ENCODE data around the gene UBTD1. TPM values are rescaled to one million over a fixed set of nuclear protein-coding genes. Genes with fewer than 3 reads are reported as not detected.

The UBTD1 gene
- total and polyA plus RNA-seq, 8 donors, result 16.6 to 41.0 (median 20.6) TPM

DNA sequence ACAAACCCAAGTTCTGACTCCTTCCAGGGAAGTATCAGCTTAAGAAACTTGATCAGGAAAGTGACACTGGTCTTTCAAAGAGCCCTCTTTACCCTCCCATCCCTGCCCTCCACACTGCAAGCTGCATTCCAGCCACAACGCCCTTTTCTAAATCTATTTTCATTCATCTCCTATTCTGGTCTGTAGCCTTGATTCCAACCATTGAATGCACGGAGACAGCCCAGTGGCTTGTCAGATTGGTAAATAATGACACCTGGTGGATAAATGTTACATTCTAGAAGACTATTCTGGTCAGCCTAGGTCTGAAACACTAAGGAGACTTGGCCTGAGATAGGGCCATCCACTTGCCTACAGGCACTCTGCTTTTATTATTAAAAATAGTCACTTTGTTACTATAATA is 113.7 kb downstream of the UBTD1 start:
- Histone ChIP-seq H3K9me3 (no peaks in the 10 kb centered on the region), H3K27ac (no peak overlapping the region), H3K36me3 (no peaks in the 10 kb centered on the region), H3K4me1 (no peaks in the 10 kb centered on the region), H3K27me3 (no peaks in the 10 kb centered on the region), H3K4me3 (no peak overlapping the region)
- intact Hi-C loops (cut with DNase I), result no loop called here
- peak; percentile 21 to 38 for TF ChIP-seq CTCF (IDR thresholded peaks at IDR 0.05)
- DNase-seq (no peak), ATAC-seq (peak; percentile 88)

DNA sequence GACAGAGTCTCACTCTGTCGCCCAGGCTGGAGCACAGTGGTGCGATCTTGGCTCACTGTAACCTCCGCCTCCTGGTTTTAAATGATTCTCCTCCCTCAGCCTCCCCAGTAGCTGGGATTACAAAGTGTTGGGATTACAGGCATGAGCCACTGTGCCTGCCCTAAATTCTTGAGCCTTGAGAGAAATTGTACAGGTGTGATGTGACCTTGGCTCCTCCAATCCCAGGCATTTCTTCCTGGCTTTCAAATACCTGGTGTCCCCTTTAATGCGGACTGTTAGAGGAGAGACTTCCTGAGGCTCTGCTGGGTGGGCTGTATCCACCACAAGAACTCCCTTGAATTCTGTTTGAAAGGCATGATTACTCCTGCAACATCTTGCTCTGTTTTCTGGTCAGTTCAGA is 119.6 kb downstream of the UBTD1 start:
- H3K27ac ChIP-seq, result no peak overlapping the region
- DNase-seq, result no peak
- no peaks in the 10 kb centered on the region for H3K27me3 ChIP-seq
- no peak overlapping the region for H3K4me3 ChIP-seq
- intact Hi-C loops (cut with DNase I), result no loop called here
- H3K36me3 ChIP-seq, result no peaks in the 10 kb centered on the region
- no peak for TF ChIP-seq CTCF (IDR thresholded peaks at IDR 0.05)
- no peak for ATAC-seq
- no peaks in the 10 kb centered on the region for H3K4me1 ChIP-seq
- no peaks in the 10 kb centered on the region for H3K9me3 ChIP-seq

DNA sequence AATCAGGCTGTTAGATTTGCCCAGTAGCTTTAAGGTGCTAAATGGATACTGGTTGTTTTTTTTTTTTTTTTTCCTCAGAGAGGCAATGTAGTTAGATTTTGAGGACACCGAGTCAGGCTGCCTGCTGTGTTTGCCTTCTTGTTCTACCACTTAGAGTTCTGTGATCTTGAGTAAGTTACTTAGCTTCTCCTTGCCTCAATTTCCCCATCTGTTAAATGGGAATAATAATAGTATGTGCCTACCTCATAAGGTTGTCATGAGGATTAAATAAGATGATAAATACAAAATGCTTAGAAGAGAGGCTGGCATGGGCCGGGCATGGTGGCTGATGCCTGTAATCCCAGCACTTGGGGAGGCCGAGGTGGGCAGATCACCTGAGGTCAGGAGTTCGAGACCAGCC is 120.0 kb downstream of the UBTD1 start:
- Histone ChIP-seq H3K4me3 (no peak overlapping the region), H3K9me3 (no peaks in the 10 kb centered on the region), H3K27ac (no peak overlapping the region), H3K27me3 (no peaks in the 10 kb centered on the region), H3K36me3 (no peaks in the 10 kb centered on the region), H3K4me1 (no peaks in the 10 kb centered on the region)
- ATAC-seq (no peak), DNase-seq (no peak)
- TF ChIP-seq CTCF (IDR thresholded peaks at IDR 0.05), result no peak
- intact Hi-C loops (cut with DNase I), result no loop called here

Other genes with a start within 250 kb of the UBTD1 start
- gene ARHGAP19, start 206.3 kb upstream of the UBTD1 start, total RNA-seq, result 10 to 100 TPM in 1 of 2 donors, 1 to 10 TPM in 1; 9.8 to 11.4 TPM
- gene ARHGAP19, start 206.3 kb upstream of the UBTD1 start, polyA plus RNA-seq (ENCODE audit: insufficient read length in 6 of 6), result 10 to 100 TPM; 24.7 to 30.7 (median 27.3) TPM
- gene FRAT1, start 179.7 kb upstream of the UBTD1 start, total RNA-seq, result 10 to 100 TPM in 1 of 2 donors, 1 to 10 TPM in 1; 5.2 to 10.8 TPM
- gene FRAT1, start 179.7 kb upstream of the UBTD1 start, polyA plus RNA-seq (ENCODE audit: insufficient read length in 6 of 6), result 1 to 10 TPM; 2.4 to 3.6 (median 3.2) TPM
- 10 to 100 TPM; 12.8 to 30.2 TPM for gene FRAT2, start 164.2 kb upstream of the UBTD1 start, total RNA-seq
- 1 to 10 TPM; 7.4 to 9.3 (median 8.5) TPM for gene FRAT2, start 164.2 kb upstream of the UBTD1 start, polyA plus RNA-seq (ENCODE audit: insufficient read length in 6 of 6)
- gene RRP12, start 97.6 kb upstream of the UBTD1 start, total RNA-seq, result 10 to 100 TPM; 21.2 to 40.4 TPM
- 10 to 100 TPM; 22.6 to 36.2 (median 24.8) TPM for gene RRP12, start 97.6 kb upstream of the UBTD1 start, polyA plus RNA-seq (ENCODE audit: insufficient read length in 6 of 6)
- gene PGAM1, start 72.7 kb upstream of the UBTD1 start, total RNA-seq, result 100 to 1,000 TPM; 209 to 236 TPM
- gene PGAM1, start 72.7 kb upstream of the UBTD1 start, polyA plus RNA-seq (ENCODE audit: insufficient read length in 6 of 6), result 100 to 1,000 TPM; 155 to 173 (median 163) TPM
- 10 to 100 TPM; 27.2 to 30.4 TPM for gene EXOSC1, start 52.9 kb upstream of the UBTD1 start, total RNA-seq
- gene EXOSC1, start 52.9 kb upstream of the UBTD1 start, polyA plus RNA-seq (ENCODE audit: insufficient read length in 6 of 6), result 10 to 100 TPM; 34.9 to 43.1 (median 40.1) TPM
- 10 to 100 TPM; 61.5 to 65.2 TPM for gene ZDHHC16, start 52.7 kb upstream of the UBTD1 start, total RNA-seq
- 10 to 100 TPM; 44.8 to 48.7 (median 46.6) TPM for gene ZDHHC16, start 52.7 kb upstream of the UBTD1 start, polyA plus RNA-seq (ENCODE audit: insufficient read length in 6 of 6)
- gene MMS19, start 502 bp upstream of the UBTD1 start, total RNA-seq, result 10 to 100 TPM; 60.1 to 60.7 TPM
- gene MMS19, start 502 bp upstream of the UBTD1 start, polyA plus RNA-seq (ENCODE audit: insufficient read length in 6 of 6), result 100 to 1,000 TPM in 3 of 6 donors, 10 to 100 TPM in 3; 94.4 to 113 (median 101) TPM
- gene ANKRD2, start 73.9 kb downstream of the UBTD1 start, total RNA-seq, result 1 to 10 TPM; 1.3 to 1.9 TPM
- under 1 TPM; 0.18 to 0.43 (median 0.25) TPM for gene ANKRD2, start 73.9 kb downstream of the UBTD1 start, polyA plus RNA-seq (ENCODE audit: insufficient read length in 6 of 6)
- 1 to 10 TPM; 1.1 to 1.2 TPM for gene HOGA1, start 85.5 kb downstream of the UBTD1 start, total RNA-seq
- gene HOGA1, start 85.5 kb downstream of the UBTD1 start, polyA plus RNA-seq (ENCODE audit: insufficient read length in 6 of 6), result 1 to 10 TPM in 4 of 6 donors, under 1 TPM in 2; 0.85 to 2.2 (median 1.5) TPM
- gene C10orf62, start 90.8 kb downstream of the UBTD1 start, total RNA-seq, result not detected
- gene C10orf62, start 90.8 kb downstream of the UBTD1 start, polyA plus RNA-seq (ENCODE audit: insufficient read length in 6 of 6), result under 1 TPM in 2 of 6 donors, not detected in 4; 0.14 to 0.15 TPM
- gene MORN4, start 134.6 kb downstream of the UBTD1 start, total RNA-seq, result 1 to 10 TPM; 4.1 to 10.0 TPM
- gene MORN4, start 134.6 kb downstream of the UBTD1 start, polyA plus RNA-seq (ENCODE audit: insufficient read length in 6 of 6), result 10 to 100 TPM; 14.2 to 21.1 (median 15.8) TPM
- 10 to 100 TPM; 25.8 to 27.1 TPM for gene PI4K2A, start 141.7 kb downstream of the UBTD1 start, total RNA-seq
- 10 to 100 TPM; 12.7 to 17.1 (median 14.2) TPM for gene PI4K2A, start 141.7 kb downstream of the UBTD1 start, polyA plus RNA-seq (ENCODE audit: insufficient read length in 6 of 6)
- 10 to 100 TPM; 15.2 to 19.7 TPM for gene AVPI1, start 188.3 kb downstream of the UBTD1 start, total RNA-seq
- gene AVPI1, start 188.3 kb downstream of the UBTD1 start, polyA plus RNA-seq (ENCODE audit: insufficient read length in 6 of 6), result 1 to 10 TPM; 4.3 to 5.5 (median 5.1) TPM
- 10 to 100 TPM; 48.1 to 58.4 TPM for gene MARVELD1, start 214.8 kb downstream of the UBTD1 start, total RNA-seq
- 10 to 100 TPM; 51.2 to 66.9 (median 61.0) TPM for gene MARVELD1, start 214.8 kb downstream of the UBTD1 start, polyA plus RNA-seq (ENCODE audit: insufficient read length in 6 of 6)
- 10 to 100 TPM; 20.6 to 23.2 TPM for gene ZFYVE27, start 238.2 kb downstream of the UBTD1 start, total RNA-seq
- 10 to 100 TPM; 26.8 to 35.5 (median 28.2) TPM for gene ZFYVE27, start 238.2 kb downstream of the UBTD1 start, polyA plus RNA-seq (ENCODE audit: insufficient read length in 6 of 6)

Measured in left lung (tissue), 10 donors.